Transverse colon (tissue), 4 donors: ENCODE results near the gene ENKUR. TPM values are rescaled to one million over a fixed set of nuclear protein-coding genes. Genes with fewer than 3 reads are reported as not detected.

Experiments used
- DNase-seq: peaks from one replicate; pipeline ENCODE4 v3.0.0-alpha.2; 2019
- H3K27ac ChIP-seq, 4 donors: fragments of 200-600 bp; sonication (generic); 2 replicates each; pipeline ENCODE4 v1.5.1; 2016 to 2018; ENCODE audit warnings: inconsistent platforms in 4 of 4
- H3K27me3 ChIP-seq: fragments of 200-600 bp; sonication (generic); 2 replicates; pipeline ENCODE4 v1.5.1; 2017; ENCODE audit warnings: inconsistent platforms
- H3K36me3 ChIP-seq, 4 donors: fragments of 200-600 bp; sonication (generic); 2 replicates each; pipeline ENCODE4 v1.5.1; 2017 to 2019; ENCODE audit warnings: inconsistent platforms in 4 of 4
- H3K4me1 ChIP-seq, 4 donors: fragments of 200-600 bp; sonication (generic); 2 replicates each; pipeline ENCODE4 v1.5.1; 2017 to 2020; ENCODE audit warnings: inconsistent platforms in 4 of 4
- H3K4me3 ChIP-seq, 4 donors: fragments of 200-600 bp; sonication (generic); 1 replicate in 1 of 4; 2 replicates in 3 of 4; pipeline versions ENCODE4 v1.5.1 to v1.6.1; 2017 to 2019; ENCODE audit warnings: inconsistent platforms in 4 of 4
- H3K9me3 ChIP-seq, 2 donors: fragments of 200-600 bp; sonication (generic); 2 replicates each; pipeline ENCODE4 v1.5.1; 2017 to 2019; ENCODE audit warnings: inconsistent platforms in 2 of 2
- CTCF ChIP-seq, 5 experiments: fragments of 200-600 bp in 3 of 5; fragments of 450-650 bp in 2 of 5; sonication (generic) in 3 of 5; IDR thresholded peaks; 1 replicate in 2 of 5; 2 replicates in 3 of 5; pipeline ENCODE4 v1.5.1; 2016 to 2017; ENCODE audit warnings: antibody characterized with exemption in 5 of 5, inconsistent platforms in 3 of 5, mild to moderate bottlenecking in 2 of 5, moderate library complexity in 1 of 5
- EP300 ChIP-seq: sonication (generic); formaldehyde crosslinking; IDR thresholded peaks from one replicate; pipeline ENCODE4 v1.6.1; 2017; ENCODE audit warnings: antibody characterized with exemption, low read depth
- POLR2A ChIP-seq: fragments of 450-650 bp; IDR thresholded peaks from one replicate; pipeline ENCODE4 v1.6.1; 2016; ENCODE audit warnings: antibody characterized with exemption, mild to moderate bottlenecking, moderate library complexity
- POLR2AphosphoS5 ChIP-seq, 3 donors: sonication (generic); formaldehyde crosslinking; IDR thresholded peaks; one replicate each; pipeline ENCODE4 v1.6.1; 2016; ENCODE audit warnings: antibody characterized with exemption in 3 of 3
- WGBS, 2 donors: methylation state at CpG; one replicate each; pipeline ENCODE4 v1.1.5; 2018; ENCODE audit warnings: low coverage in 1 of 2; 5-methylcytosine and 5-hydroxymethylcytosine counted together
- in situ Hi-C, 4 donors: fragments of 200-750 bp; cut with MboI; loops; one replicate each; pipeline versions ENCODE4 v1.15.0 to v1.15.1; 2017; ENCODE audit warnings: low sequenced_read_pairs in 3 of 4, low pct_ligation_motif_present in 1 of 4, low pct_unique_long_range_greater_than_20kb in 1 of 4
- intact Hi-C: fragments of 100-400 bp; cut with DNase I; formaldehyde crosslinking; loops from one replicate; pipeline ENCODE4 v1.15.1; 2023; ENCODE audit warnings: low total_unique reads
- total RNA-seq, 4 donors: library from RNA; depleted of rRNA; stranded (reverse); fragments of >200 nt; gene quantifications; one replicate each; pipeline ENCODE4 v1.1.0, GENCODE V29; 2016

The ENKUR gene
- total RNA-seq, 4 donors from 2014 or later, result 1.1 TPM; not detected in 3

- no peak for DNase-seq
- Histone ChIP-seq H3K9me3 (peaks cover 0 to 8% of the 10 kb centered on the region in 2 donors), H3K36me3 (no peaks in the 10 kb centered on the region), H3K4me3 (no peak overlapping the region), H3K27me3 (no peaks in the 10 kb centered on the region), H3K4me1 (no peaks in the 10 kb centered on the region), H3K27ac (no peak overlapping the region)
- intact Hi-C loops (no loop called here), in situ Hi-C loops (loop anchor here in 3 of 4 donors (25.0 kb wide), 1 partner anchor 361 kb away; no protein-coding TSS in a partner anchor)
- 79 to 82% methylated on average over 2 to 3 of the region's 3 CpGs for WGBS, 2 donors
- TF ChIP-seq EP300, result no peak
- TF ChIP-seq CTCF (IDR thresholded peaks at IDR 0.05), result no peak
- no peak for TF ChIP-seq POLR2AphosphoS5 (IDR thresholded peaks at IDR 0.05)
- no peak for TF ChIP-seq POLR2A
These were observed 17.9 kb downstream of the ENKUR start for GRCh38 chr10:24998044-24998443.

- no peak overlapping the region for H3K27ac ChIP-seq
- no peaks in the 10 kb centered on the region for H3K36me3 ChIP-seq
- H3K4me3 ChIP-seq, result no peak overlapping the region
- no peaks in the 10 kb centered on the region for H3K9me3 ChIP-seq
- in situ Hi-C loops, result loop anchor here in 3 of 4 donors (25.0 kb wide), 1 partner anchor 358 kb away; no protein-coding TSS in a partner anchor
- TF ChIP-seq POLR2AphosphoS5 (IDR thresholded peaks at IDR 0.05) (no peak), CTCF (IDR thresholded peaks at IDR 0.05) (no peak), POLR2A (no peak), EP300 (no peak)
- no peaks in the 10 kb centered on the region for H3K4me1 ChIP-seq
- DNase-seq, result no peak
- no peaks in the 10 kb centered on the region for H3K27me3 ChIP-seq
- intact Hi-C loops, result no loop called here
These were observed 20.9 kb downstream of the ENKUR start for GRCh38 chr10:24995072-24995471.

GRCh38 chr10:24993237-24993958 lies 22.6 kb downstream of the ENKUR start:
- H3K4me1 ChIP-seq, result no peaks in the 10 kb centered on the region
- intact Hi-C loops (no loop called here), in situ Hi-C loops (loop anchor here in 3 of 4 donors (25.0 kb wide), 1 partner anchor 356 kb away; no protein-coding TSS in a partner anchor)
- DNase-seq, result no peak
- H3K36me3 ChIP-seq, result no peaks in the 10 kb centered on the region
- H3K27me3 ChIP-seq, result no peaks in the 10 kb centered on the region
- H3K9me3 ChIP-seq, result no peaks in the 10 kb centered on the region
- TF ChIP-seq CTCF (IDR thresholded peaks at IDR 0.05) (no peak), POLR2AphosphoS5 (IDR thresholded peaks at IDR 0.05) (no peak), POLR2A (no peak), EP300 (no peak)
- H3K4me3 ChIP-seq, result no peak overlapping the region
- WGBS, 2 donors, result 83 to 93% methylated on average over 1 of the region's 1 CpG
- no peak overlapping the region for H3K27ac ChIP-seq

GRCh38 chr10:24992512-24993133 lies 23.3 kb downstream of the ENKUR start:
- Histone ChIP-seq H3K9me3 (no peaks in the 10 kb centered on the region), H3K27me3 (no peaks in the 10 kb centered on the region), H3K4me1 (no peaks in the 10 kb centered on the region), H3K27ac (no peak overlapping the region), H3K36me3 (no peaks in the 10 kb centered on the region), H3K4me3 (no peak overlapping the region)
- TF ChIP-seq POLR2AphosphoS5 (IDR thresholded peaks at IDR 0.05) (no peak), CTCF (IDR thresholded peaks at IDR 0.05) (no peak), POLR2A (no peak), EP300 (no peak)
- 63 to 81% methylated on average over 2 to 3 of the region's 3 CpGs for WGBS, 2 donors
- intact Hi-C loops, result no loop called here
- no peak for DNase-seq
- in situ Hi-C loops, result loop anchor here in 3 of 4 donors (25.0 kb wide), 1 partner anchor 355 kb away; no protein-coding TSS in a partner anchor
